NCI-H2081 treated with DMSO at 0.1 percent for 48 hours (cell line): ENCODE data around the gene DSCAM.

ENCODE experiments used
- DNase-seq: peaks from one replicate; lab custom pipeline; 2025; lab: John Stamatoyannopoulos, UW

DSCAM gene

GRCh38 chr21:40837456-40837855 lies 9.5 kb downstream of the DSCAM start:
- DNase-seq: no peak

GRCh38 chr21:40835184-40835694 lies 11.7 kb downstream of the DSCAM start:
- DNase-seq: no peak

DNA sequence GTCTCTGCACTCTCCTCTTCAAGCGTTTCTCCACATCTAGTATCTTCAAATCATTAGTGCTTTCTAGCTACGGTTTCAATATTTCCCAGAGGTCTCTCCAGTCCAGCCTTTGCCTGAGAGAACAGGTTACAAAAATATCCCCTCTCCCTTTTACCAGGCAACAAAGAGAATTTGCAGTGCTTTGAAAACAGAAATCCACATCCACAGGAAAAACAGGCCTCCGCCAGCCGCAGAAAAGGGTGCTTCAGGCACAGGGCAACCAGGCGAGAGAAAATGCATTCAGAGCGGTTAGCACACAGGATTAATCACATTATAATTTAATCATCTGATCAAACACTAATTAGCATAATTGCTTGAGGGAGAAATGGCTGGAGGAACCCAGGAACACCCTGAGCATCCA lies 13.8 kb downstream of the DSCAM start:
- no peak for DNase-seq

DNA sequence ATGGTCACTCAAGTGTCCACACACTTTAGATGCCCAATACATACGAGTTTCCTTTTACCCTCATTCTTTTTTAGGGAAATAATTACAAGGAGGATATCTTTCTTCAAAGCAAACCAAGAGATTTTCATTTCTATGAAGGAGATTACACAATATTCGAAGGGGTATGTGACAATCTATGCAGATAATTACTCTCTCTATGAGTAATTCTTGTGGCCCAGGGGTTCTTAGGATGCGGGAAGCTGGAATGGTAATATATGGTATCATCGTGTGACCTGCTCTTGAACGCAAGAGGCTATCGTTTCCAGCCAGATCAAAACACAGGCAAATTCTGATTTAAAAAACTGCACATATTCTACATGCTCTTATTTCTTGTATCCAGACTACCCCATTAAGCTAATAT lies 14.6 kb downstream of the DSCAM start:
- no peak for DNase-seq

- DNase-seq: no peak
Measured at GRCh38 chr21:40830836-40831235, 16.1 kb downstream of the DSCAM start.

GRCh38 chr21:40829791-40830190 lies 17.2 kb downstream of the DSCAM start:
- DNase-seq: no peak

DNA sequence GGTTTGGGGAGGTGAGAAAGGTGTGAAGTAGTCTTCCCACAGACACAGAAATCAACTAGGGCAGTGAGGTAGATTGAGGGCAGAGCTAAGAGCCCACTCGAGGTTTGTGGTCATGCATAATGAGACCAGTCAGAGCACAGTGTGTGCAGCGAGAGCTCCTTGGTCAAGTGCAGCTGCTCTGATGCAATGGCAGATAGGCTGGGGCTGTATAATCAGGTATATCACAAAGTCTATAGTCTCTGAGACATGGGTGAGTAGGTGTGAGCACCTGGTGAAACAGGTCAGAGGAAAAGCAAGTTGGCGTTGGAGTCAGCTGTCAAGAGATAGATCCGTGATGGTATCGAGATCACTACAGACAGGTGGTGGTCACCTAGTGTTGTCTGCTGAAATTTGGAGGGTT lies 17.6 kb downstream of the DSCAM start:
- DNase-seq: no peak

DNA sequence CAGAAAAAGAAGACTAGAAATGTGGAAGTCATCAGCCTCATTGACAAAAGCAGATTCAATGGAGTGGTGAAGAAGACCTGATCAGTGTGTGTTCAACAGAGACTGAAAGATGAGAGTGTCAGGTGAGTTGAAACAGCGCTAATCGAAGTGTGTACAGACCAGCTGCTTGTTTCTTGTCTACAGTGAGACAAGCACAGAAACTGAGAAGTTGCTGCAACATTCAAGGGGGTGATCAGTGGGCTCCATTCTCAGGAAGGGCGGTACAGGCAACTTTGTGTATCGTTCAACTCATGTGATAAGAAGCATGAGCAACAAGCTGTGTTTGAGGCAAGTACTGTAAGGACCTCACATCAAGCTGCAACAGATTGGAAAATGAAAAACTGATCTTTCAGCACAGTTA lies 19.4 kb downstream of the DSCAM start:
- DNase-seq: no peak

DNA sequence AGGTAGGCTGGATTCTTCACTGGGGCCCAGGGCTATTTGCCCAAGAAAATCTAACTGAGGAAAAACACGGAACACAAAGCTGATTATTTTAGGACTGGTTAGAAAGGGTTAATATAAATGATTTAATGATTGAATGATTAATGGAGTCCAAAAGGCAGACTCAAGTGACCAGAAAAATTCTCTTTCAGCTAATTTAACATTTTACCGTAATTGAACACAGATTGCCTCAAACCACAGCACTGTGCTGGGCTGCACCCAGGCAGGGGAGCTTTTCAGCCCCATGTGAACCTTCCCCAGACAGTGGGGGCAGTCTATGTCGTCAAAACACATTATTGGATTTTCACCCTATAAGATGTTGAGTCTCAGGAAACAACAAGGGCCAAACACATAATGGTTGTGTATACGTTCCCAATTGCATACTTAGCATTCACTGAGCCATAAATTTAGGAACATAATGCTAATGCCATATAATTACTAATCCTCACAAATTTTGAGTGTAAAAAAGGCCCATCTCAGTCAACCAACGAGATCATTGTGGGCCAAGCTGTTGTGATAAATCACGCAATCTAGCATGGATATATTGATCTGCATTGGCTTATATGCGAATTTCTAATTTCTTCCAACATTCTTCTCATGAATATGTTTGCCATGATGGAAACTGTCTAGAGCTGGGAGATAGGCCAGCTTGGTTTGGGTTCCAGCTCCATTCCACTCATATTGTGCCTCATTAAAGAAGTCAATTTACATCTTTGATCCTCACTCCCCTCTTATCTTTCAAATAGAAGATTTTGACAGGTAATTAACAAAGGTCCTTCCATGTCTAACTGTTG lies 27.7 kb downstream of the DSCAM start:
- DNase-seq: no peak

DNA sequence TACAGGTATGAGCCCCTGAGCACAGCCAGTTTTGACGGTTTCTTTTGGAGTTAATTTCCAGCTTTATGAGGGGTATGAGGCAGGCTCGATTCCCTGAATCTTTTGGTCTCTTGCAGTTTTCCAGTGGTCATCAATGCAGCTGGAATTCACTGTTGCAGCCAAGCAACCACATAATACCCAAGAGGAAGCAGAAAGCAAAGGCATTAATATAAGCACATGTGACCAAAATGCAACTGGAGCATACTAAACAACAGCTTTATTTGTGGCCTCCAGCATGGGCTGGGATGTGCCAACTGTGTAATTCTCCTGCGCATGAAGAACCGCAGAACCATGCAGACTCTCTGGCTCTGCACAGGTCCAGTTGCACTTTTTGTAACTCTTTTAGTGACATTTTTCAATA lies 33.0 kb downstream of the DSCAM start:
- no peak for DNase-seq

DNA sequence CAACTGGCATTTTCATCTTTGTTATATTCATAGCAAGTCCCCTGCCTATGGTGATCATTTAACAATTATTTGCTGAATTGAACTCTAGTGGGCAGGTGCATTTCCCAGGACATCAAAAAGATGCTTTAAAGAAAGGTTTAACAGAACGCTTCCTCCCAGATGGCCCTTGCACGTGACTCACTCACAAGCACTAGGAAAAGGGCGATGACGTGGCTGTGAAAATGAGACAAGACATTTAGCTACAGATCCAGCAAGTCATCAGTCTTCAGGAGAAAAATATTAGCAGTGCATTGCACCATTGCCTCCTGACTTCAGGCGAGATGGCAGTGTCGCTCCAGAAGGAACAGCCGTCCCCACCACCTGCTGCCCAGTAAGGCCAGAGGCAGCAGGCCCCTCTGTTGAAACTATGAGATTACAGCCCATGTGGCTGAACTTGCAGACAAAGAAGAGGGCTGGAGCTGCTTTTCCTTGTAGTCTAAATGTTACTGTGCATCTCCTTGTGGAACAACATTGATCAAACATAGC lies 37.2 kb downstream of the DSCAM start:
- no peak for DNase-seq

DNA sequence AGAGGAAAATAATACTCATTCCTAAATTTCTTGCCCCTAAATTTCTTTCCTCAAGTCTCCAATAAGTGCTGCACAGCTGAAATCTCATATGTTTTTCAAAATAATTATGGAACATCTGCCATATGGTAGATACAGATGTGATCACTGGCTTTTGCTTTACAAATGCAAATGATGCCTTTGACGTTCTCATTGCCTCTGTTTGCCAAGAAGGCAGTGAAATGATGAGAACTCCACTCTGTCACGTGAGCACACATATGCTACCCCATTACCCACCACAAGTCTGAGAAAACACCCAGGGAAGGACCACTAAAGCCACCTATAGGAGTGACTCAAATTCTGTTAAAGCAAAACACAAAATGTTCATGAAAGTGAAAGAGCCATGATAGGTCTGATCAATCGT lies 43.9 kb downstream of the DSCAM start:
- no peak for DNase-seq

DNA sequence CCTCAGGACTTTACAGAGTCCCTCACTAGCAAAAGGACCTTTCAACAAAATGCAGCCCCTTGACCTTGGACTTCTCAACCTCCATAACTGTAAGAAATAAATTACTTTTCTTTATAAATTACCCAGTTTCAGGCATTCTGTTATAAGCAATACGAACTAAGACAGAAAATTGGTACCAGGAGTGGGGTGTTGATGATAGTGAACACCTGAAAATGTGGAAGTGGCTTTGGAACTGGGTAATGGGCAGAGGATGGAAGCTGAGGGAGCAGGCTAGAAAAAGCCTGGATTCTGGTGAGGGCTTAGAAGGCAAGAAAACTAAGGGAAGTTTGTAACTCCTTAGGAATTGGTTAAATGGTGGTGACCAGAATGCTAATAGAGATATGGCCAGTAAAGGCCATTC lies 46.8 kb downstream of the DSCAM start:
- DNase-seq: no peak

DNA sequence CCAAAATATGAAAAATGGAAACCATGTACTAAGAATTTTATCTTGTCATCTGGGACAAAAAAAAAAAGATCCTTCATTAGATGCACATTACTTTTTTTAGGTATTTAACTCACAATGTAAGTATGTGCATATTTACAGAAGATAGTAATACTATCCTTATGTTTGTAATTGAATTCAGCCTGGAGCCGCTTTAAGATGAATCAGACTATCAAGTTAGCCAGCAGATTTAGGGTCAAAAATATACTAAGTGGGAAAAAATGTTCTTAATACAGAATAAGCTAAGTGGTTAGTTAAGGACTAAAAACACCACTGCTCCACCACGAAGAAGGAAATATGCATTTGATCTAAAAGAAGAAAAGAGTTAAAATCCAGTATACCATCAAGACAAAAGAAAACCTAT lies 49.1 kb downstream of the DSCAM start:
- DNase-seq: no peak

DNA sequence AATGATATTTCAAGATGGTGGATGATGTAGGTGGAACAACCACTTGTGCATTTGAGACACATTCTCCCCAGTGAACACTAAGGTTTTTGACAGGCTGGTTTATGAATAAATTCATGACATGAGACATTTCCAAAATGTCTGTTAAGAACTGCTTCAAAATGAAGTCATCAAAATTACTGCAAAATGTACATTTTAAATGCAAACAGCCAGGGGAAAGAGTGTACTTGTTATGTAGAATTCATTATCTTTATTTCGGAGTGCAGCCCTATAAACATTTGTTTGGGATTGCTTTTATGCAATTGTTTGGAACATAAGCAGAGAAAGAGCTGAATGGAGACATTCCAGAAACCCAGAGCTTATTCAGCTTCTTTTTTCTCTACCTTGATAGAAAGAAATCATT lies 49.5 kb downstream of the DSCAM start:
- no peak for DNase-seq

DNA sequence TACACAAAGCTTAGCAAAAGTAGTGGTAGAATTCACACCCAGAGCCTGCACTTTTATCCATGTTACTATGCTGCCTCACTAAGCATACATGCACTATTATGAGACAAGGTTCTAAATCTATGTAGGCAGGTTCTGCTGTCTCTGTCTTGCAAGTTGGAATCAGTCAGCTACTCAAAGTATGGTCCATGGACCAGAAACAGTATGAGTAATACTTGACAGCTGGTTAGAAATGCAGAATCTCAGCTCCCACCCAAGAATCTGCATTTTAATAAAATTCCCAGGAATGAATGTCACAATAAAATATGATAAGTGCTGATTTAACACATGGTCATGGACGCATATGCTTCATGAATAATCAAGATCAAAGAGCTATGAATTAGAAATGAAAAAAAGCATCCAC lies 50.5 kb downstream of the DSCAM start:
- no peak for DNase-seq

DNA sequence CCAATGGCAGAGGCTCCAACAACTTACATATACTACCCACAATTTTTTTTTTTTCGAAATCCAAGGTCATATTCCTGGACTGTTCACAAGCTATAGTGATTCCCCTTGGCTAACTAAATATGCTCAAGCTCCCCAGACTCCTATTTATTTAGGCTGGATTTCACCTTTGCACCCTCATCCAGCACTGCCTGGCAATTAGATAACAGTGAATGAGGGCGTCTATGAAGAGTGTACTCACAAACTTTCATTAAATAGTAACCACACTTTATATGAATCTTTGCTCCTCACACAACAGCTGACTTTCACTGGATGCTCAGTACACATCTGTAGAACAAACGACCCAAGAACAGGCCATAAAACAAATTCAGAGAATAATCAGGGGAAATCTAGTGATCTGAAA lies 51.6 kb downstream of the DSCAM start:
- no peak for DNase-seq

DNA sequence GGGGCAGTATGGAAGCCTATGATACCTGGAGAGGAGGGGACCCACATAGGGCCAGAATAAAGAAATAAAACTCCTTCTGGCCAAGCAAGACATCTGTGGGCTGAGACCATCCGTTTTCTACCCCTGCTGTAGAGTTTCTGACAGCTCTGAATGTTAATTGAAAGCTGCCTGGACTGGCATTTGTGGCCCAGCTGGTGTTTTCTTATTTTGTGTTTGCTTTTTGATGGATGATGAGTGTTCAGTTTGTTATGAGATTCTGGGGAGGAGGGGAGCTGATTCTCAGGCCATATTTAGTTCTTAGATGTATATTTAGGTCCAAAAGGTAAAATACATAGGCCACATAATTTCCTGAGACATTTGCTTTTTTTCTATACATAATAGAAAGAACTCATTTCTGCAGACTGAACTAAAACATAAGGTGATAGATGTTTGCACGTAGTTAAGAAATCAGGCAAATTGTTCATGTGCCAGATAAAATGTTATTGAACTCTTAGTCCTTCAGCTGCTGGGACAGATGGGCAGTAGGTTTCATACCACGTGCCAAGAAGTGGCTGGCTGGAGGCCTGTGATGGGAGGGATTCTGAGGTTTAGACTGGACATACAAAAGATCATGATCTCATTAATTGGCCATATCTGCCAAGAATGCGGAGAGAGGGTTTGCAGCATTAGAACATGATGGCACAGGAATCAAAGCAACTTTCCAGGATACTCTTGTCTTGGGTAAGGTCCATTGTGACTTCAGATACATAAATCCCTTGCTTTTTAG lies 54.1 kb downstream of the DSCAM start:
- no peak for DNase-seq

DNA sequence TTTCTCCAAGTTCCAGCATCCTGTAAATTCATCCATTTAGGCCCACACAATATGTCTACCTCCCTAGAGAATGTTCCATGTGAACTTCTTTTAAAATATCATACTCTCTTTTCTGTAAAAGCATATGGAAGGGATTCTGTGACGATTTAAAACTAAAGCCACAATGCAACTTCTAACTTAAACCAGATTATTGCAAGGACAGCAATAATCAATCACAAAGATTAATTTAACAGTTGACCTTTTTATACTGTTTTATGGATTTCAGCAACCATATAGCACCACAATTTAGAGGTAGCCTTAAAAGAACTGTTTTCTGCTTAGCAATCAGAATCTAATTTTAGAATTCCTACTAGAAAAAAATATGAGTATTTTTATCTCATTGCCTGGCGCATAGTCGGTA lies 58.3 kb downstream of the DSCAM start:
- DNase-seq: no peak

DNA sequence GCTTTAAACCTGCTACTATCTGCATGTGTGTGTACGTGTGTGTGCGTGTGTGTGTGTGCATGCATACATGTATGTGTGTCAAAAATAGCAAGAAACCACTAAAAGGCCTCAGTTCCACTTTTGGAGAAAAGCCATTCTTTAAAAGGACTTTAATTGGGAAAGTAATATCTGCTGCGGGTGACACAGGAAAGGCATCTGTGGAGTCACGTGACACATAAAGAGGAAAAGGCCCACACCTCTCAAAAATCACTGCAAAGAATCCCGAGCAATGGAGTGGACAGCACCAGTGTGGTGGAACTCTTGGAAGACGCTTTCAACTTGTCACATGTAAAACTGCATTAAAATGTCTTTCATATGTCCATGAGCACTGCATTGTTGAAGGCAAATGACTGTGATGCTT lies 63.6 kb downstream of the DSCAM start:
- DNase-seq: no peak

DNA sequence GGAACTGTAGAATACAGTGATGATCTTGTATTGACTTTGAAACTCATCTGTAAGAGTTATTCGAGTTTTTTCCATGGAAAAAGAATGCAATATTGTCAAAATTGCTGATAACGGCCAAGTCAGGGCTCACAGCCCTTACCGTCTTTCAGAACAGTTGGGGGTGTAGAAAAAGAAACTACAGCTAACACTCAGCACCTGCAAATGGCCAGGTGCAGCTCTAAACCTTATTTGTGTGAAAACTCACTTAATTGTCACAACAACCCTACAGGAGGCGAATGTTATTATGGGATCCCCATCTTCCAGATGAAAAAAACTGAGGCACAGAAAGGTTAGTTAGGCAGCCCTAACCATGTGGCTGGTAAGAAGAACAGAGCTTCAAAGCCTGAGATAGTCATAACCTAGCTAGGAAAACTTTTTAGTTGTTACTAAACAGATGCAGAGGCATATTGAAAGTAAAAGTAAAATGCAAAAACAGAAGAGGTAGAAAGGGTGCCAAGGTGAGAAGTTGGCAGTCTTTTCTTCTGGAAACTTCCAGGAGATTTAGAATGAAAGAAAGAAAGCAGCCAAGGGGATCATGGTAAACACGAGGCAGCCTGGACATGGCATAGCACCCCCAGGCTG lies 76.4 kb downstream of the DSCAM start:
- DNase-seq: no peak

GRCh38 chr21:40769231-40769630 lies 77.7 kb downstream of the DSCAM start:
- DNase-seq: no peak

GRCh38 chr21:40768056-40768455 lies 78.9 kb downstream of the DSCAM start:
- DNase-seq: no peak
